Placental pericyte (primary cell): ENCODE results near the gene KCTD18. TPM values are rescaled to one million over a fixed set of nuclear protein-coding genes. Genes with fewer than 3 reads are reported as not detected.

Source experiments
- total RNA-seq: library from RNA; depleted of rRNA; stranded (reverse); fragments of >200 nt; gene quantifications from 2 replicates; pipeline ENCODE4 v1.2.3, GENCODE V29; 2012

KCTD18 gene
- 13.2 and 15.8 TPM in 2 replicates for total RNA-seq

DNA sequence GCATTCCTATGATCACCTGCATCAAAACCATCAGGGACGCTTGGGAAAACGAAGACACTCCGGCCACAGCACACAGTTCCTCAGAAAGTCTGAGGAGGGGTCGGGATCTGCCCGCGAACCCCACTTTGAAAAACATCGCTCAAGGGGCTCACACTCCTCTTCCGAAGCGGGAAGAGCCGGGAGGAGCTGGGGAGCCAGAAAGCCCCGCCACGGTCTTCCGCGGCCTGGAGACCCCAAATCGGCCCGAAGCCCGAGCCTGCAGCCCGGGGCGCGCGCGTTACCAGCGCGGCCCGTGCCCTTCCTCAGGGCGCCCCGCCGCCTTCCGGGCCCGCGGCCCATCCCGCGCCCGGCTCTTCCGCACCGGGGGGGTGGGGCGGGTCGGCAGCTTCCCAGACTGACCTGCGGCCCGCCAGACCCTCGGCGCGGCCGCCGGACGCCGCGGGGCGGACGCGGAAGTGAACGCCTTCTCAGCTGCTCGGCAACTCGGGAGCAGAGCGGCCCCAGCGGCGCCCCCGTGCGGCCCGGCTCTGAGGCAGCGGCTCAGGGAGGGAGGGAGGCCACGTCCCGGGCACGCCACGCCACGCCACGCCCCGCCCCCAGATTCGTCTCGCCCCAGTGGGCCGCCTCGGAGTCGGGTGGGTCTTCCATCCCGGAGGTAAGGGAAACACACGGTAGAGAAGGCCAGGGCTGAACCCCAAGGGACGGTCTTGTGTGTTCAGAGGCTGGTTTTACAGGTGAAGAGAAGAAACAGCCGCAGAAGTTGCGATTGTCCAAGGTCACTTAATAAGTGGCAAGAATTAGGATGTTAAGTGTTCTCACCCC is at the start of gene KCTD18:
Gene KCTD18 (minus strand): TSS at position 457 of the 822 bp plus-strand sequence. CDS start 3,052 bp downstream, outside the sequence.

DNA sequence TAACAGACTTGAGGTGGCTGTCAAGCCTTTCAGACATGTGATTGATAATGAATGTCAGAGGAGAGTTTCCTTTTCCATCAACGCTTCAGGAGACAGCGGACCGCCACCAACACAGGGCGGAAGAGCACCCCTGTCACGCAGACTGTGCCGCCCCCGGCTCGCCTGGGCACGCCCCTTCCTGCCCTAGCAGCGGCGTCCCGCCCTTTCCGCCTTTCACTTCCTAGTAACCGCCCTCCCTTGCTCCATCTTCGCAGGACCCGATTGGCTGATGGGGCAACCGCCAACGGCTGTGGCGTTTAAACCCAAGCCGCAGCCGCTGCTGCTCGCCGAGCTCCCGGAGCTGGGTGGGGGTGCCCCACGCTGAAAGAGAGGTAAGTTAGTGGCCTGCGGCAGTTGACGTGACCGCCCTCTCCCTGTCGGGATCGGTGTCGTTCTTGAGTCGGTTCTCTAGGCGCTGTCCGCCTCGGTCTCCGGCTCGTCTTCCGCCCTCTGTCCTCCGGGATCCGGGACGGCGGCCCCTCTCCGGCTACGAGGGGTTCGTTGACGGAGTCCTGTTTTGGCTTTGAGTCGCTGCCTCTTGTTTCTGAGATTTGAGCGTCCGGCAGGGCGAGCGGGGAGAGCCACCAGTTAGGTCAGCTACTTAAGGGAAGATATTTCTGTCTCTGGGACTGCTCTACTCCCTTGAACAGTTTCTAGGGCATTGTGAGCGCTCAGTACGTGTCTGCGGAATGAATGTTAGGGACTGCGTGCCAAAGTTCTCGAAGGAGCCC is 16.2 kb upstream of the KCTD18 start, which contains the start of gene SGO2:
Gene SGO2 (plus strand): TSS at position 326 of the 770 bp plus-strand sequence. CDS start 6,769 bp downstream, outside the sequence.

Other genes starting within 250 kb of the KCTD18 start
- 64.3 and 137 TPM in 2 replicates for gene SPATS2L, start 203.4 kb downstream of the KCTD18 start, total RNA-seq
- gene SGO2, start 16.1 kb upstream of the KCTD18 start, total RNA-seq: 1.1 and 23.3 TPM in 2 replicates
- gene AOX1, start 75.9 kb upstream of the KCTD18 start, total RNA-seq: 1.8 and 11.9 TPM in 2 replicates